ENCODE results near the gene MRGPRF.

Gene MRGPRF

DNA sequence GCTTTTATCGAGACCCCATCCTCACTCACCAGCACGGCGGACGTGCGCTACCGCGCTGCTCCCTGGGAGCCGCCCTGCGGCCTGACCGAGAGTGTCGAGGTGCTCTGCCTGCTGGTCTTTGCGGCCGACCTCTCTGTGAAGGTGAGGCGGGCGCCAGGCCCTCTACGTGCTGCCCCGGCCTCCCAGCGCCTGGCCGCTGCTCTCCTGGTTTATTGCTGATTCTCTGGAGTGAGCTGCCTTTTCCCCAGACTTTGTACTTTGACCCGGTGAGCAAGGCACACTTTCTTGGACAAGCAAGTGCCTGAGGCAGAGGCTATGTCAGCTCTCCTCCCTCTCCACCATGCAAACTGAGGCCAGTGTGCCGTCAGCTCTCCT, 42.2 kb upstream of the MRGPRF start:
- Histone ChIP-seq H3K4me1 (peaks cover 8% of the 10 kb centered on the region), H3K36me3 (peaks cover 12% of the 10 kb centered on the region; the same call in 1 of the 2 replicates), H3K9me3 (no peaks in the 10 kb centered on the region), H3K27me3 (no peaks in the 10 kb centered on the region), H3K4me3 (ENCODE audit: low read depth, low read length) (no peak overlapping the region)
- TF ChIP-seq CTCF (IDR thresholded peaks at IDR 0.05; ENCODE audit: low read depth, low read length) = no peak
- DNase-seq = no peak

DNA sequence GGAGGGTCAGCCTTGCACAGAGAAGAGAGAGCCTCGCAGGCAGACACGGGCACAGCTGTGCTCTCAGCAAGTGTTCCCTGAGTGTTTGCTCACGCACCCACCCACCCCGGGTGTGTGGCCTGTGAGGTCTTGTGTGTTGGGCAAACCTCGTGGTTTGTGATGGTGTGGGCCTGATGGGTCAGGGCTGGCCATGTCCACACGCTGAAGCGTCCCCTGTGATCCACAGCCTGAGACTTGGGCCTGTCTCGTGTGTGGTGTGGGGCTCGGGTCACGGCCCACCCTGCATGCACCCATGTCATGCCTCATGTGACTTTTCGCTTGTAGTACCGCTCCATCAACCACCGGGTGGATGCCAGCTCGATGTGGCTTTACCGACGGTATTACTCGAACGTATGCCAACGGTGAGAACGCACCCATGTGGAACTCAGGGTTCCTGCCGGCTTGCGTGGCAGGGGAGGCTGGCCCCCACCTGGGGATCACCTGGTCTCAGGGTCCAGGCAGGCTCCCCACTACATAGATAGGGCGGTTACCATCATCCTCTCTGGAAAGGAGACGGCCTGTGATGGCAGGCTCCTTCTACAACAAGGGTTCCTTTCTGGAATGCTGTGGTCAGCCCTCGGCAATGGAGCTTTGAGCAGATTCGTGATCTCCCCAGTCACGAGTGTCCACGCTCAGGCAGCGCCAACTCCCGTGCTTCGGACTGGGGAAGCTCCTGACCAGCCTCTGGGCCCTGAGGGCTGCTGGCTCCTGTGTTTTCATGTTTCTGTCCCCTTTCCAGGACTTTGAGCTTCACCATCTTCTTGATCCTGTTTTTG, 41.6 kb upstream of the MRGPRF start:
- Histone ChIP-seq H3K4me1 (peaks cover 8% of the 10 kb centered on the region), H3K27me3 (no peaks in the 10 kb centered on the region), H3K9me3 (no peaks in the 10 kb centered on the region), H3K36me3 (peaks cover 12% of the 10 kb centered on the region; the same call in 1 of the 2 replicates), H3K4me3 (ENCODE audit: low read depth, low read length) (no peak overlapping the region)
- TF ChIP-seq CTCF (IDR thresholded peaks at IDR 0.05; ENCODE audit: low read depth, low read length) = no peak
- DNase-seq = no peak

DNA sequence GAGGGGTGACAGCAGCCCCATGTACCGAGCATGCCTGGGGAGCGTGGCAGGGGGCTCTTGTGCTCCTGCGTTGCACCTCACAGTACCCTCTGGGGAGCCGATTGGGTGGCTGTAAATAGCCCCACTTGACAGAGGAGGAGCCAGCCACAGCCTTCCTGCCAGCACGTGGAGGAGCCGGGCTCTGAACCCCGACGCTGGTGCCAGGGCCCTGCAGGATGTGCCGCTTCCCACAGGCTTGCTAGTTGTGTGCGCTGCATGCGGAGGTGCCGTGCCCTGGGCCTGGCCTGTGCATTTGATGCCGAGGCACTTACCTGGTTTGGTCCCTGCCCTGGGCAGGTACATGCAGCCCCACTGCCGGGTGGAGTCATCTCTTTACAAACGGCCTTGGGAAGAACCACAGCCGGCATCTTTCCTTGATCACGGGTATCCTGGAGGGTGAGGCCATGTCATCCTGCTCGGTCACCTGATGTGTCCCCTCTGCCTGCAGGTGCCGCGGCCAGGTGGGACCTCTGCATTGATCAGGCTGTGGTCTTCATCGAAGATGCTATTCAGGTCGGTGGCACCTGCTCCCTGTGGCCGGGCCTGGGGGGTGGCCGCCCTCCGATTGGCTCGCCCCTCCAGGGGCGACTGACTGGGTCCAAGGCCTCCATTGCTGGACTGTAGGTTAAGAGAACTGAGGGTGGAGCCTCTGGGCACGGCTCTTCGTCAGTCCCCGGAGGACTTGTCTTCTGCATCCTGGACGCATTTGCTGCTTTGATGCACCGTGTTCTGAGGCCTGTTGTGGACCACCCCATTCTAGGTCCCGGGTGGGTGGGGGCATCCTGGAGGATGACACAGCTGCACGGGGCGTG, 40.7 kb upstream of the MRGPRF start:
- no peak for TF ChIP-seq CTCF (IDR thresholded peaks at IDR 0.05; ENCODE audit: low read depth, low read length)
- no peaks in the 10 kb centered on the region for H3K27me3 ChIP-seq
- H3K9me3 ChIP-seq = no peaks in the 10 kb centered on the region
- H3K36me3 ChIP-seq = peaks cover 12% of the 10 kb centered on the region; the same call in 1 of the 2 replicates
- DNase-seq = no peak
- peaks cover 8% of the 10 kb centered on the region for H3K4me1 ChIP-seq
- no peak overlapping the region for H3K4me3 ChIP-seq (ENCODE audit: low read depth, low read length)

- no peak overlapping the region for H3K4me3 ChIP-seq (ENCODE audit: low read depth, low read length)
- no peak for DNase-seq
- no peaks in the 10 kb centered on the region for H3K27me3 ChIP-seq
- H3K36me3 ChIP-seq = peaks cover 12% of the 10 kb centered on the region; the same call in 1 of the 2 replicates
- TF ChIP-seq CTCF (IDR thresholded peaks at IDR 0.05; ENCODE audit: low read depth, low read length) = no peak
- no peaks in the 10 kb centered on the region for H3K9me3 ChIP-seq
- peaks cover 11% of the 10 kb centered on the region for H3K4me1 ChIP-seq
These were observed 40.1 kb upstream of the MRGPRF start for GRCh38 chr11:69053169-69053477.

GRCh38 chr11:69052343-69053168, 39.5 kb upstream of the MRGPRF start:
- H3K36me3 ChIP-seq = peaks cover 12% of the 10 kb centered on the region; the same call in 1 of the 2 replicates
- no peak for DNase-seq
- H3K4me3 ChIP-seq (ENCODE audit: low read depth, low read length) = no peak overlapping the region
- H3K9me3 ChIP-seq = no peaks in the 10 kb centered on the region
- H3K4me1 ChIP-seq = peaks cover 13% of the 10 kb centered on the region
- H3K27me3 ChIP-seq = no peaks in the 10 kb centered on the region
- no peak for TF ChIP-seq CTCF (IDR thresholded peaks at IDR 0.05; ENCODE audit: low read depth, low read length)
